GM23338 (cell line): ENCODE data around the gene DELE1. TPM values are rescaled to one million over a fixed set of nuclear protein-coding genes. Genes with fewer than 3 reads are reported as not detected.

Source experiments
- ATAC-seq: fragments of 200-7000 bp; cut with Tn5 transposase; 3 replicates; pipeline ENCODE4 v1.9.1; 2020
- DNase-seq: peaks from one replicate; pipeline ENCODE4 v3.0.0-alpha.2; 2015; ENCODE audit warnings: low spot score
- H2AFZ ChIP-seq: fragments of 200-600 bp; sonication (generic); 2 replicates; pipeline ENCODE4 v1.8.0; 2016; ENCODE audit warnings: antibody characterized with exemption, mild to moderate bottlenecking, moderate library complexity
- H3F3A ChIP-seq: fragments of 200-600 bp; sonication (generic); replicated peaks from 2 replicates; pipeline ENCODE4 v1.8.0; 2017; ENCODE audit warnings: antibody characterized with exemption, mixed run types, low read depth
- H3K27ac ChIP-seq: fragments of 200-600 bp; sonication (generic); 2 replicates; pipeline ENCODE4 v1.6.1; 2016; ENCODE audit warnings: low read depth
- H3K27me3 ChIP-seq: fragments of 200-600 bp; sonication (generic); 2 replicates; pipeline ENCODE4 v1.8.0; 2016; ENCODE audit warnings: mild to moderate bottlenecking, mixed run types, moderate library complexity; ENCODE audit not compliant: insufficient read depth
- H3K36me3 ChIP-seq: fragments of 200-600 bp; sonication (generic); 2 replicates; pipeline ENCODE4 v1.8.0; 2016; ENCODE audit warnings: mild to moderate bottlenecking; ENCODE audit not compliant: insufficient read depth
- H3K4me1 ChIP-seq: fragments of 200-600 bp; sonication (generic); 2 replicates; pipeline ENCODE4 v1.8.0; 2016; ENCODE audit warnings: mild to moderate bottlenecking, moderate library complexity; ENCODE audit not compliant: insufficient read depth
- H3K4me2 ChIP-seq: fragments of 200-600 bp; sonication (generic); 2 replicates; pipeline ENCODE4 v1.7.1; 2017; ENCODE audit warnings: mixed run types
- H3K4me3 ChIP-seq: fragments of 200-600 bp; sonication (generic); 2 replicates; pipeline ENCODE4 v1.6.1; 2016; ENCODE audit warnings: mixed run types
- H3K79me2 ChIP-seq: fragments of 200-600 bp; sonication (generic); replicated peaks from 2 replicates; pipeline ENCODE4 v1.8.0; 2017; ENCODE audit warnings: mild to moderate bottlenecking; ENCODE audit not compliant: insufficient read depth
- H3K9me2 ChIP-seq: fragments of 200-600 bp; sonication (generic); 2 replicates; pipeline ENCODE4 v1.8.0; 2017; ENCODE audit not compliant: insufficient read depth
- H4K20me1 ChIP-seq: fragments of 200-600 bp; sonication (generic); replicated peaks from 2 replicates; pipeline ENCODE4 v1.8.0; 2017; ENCODE audit warnings: mild to moderate bottlenecking; ENCODE audit not compliant: insufficient read depth
- H3K27ac Mint-ChIP-seq: 2 replicates; pipeline ENCODE4 v1.8.0; 2020; ENCODE audit warnings: inconsistent platforms, mild to moderate bottlenecking, moderate library complexity, mixed read lengths
- H3K27me3 Mint-ChIP-seq: 3 replicates; pipeline ENCODE4 v1.8.0; 2022; ENCODE audit warnings: low read depth, mild to moderate bottlenecking, moderate library complexity, mixed read lengths, inconsistent platforms; ENCODE audit not compliant: insufficient read depth, poor library complexity
- H3K36me3 Mint-ChIP-seq: 3 replicates; pipeline ENCODE4 v1.8.0; 2021; ENCODE audit warnings: low read depth, mild to moderate bottlenecking, inconsistent platforms, moderate library complexity, mixed read lengths
- H3K4me1 Mint-ChIP-seq: 3 replicates; pipeline ENCODE4 v1.8.0; 2020; ENCODE audit warnings: mild to moderate bottlenecking, inconsistent platforms, mixed read lengths
- H3K4me3 Mint-ChIP-seq: 3 replicates; pipeline ENCODE4 v1.8.0; 2021; ENCODE audit warnings: moderate library complexity, mild to moderate bottlenecking, inconsistent platforms, mixed read lengths
- H3K9me3 Mint-ChIP-seq: 3 replicates; pipeline ENCODE4 v1.8.0; 2020; ENCODE audit warnings: moderate library complexity, mild to moderate bottlenecking, inconsistent platforms, mixed read lengths
- EZH2phosphoT487 ChIP-seq: fragments of 200-600 bp; sonication (generic); IDR thresholded peaks from one replicate; pipeline ENCODE4 v1.8.1; 2018; ENCODE audit warnings: antibody characterized with exemption; ENCODE audit not compliant: unreplicated experiment
- JUNB ChIP-seq: IDR thresholded peaks from one replicate; pipeline ENCODE4 v1.6.1; 2016; ENCODE audit warnings: antibody characterized with exemption; ENCODE audit not compliant: unreplicated experiment
- NANOG ChIP-seq: IDR thresholded peaks from 2 replicates; pipeline ENCODE4 v1.6.1; 2016; ENCODE audit warnings: antibody characterized with exemption, borderline replicate concordance
- STAT1 ChIP-seq: IDR thresholded peaks from one replicate; pipeline ENCODE4 v1.6.1; 2016; ENCODE audit warnings: antibody characterized with exemption; ENCODE audit not compliant: unreplicated experiment
- ZNF114 ChIP-seq: fragments of 250-450 bp; sonication (Bioruptor Pico); IDR thresholded peaks from 2 replicates; pipeline ENCODE4 v1.5.0; 2020; ENCODE audit warnings: mild to moderate bottlenecking, moderate library complexity
- ZNF331 ChIP-seq: fragments of 250-450 bp; sonication (Bioruptor Pico); IDR thresholded peaks from 2 replicates; pipeline ENCODE4 v1.5.0; 2020; ENCODE audit warnings: low read depth, mild to moderate bottlenecking, moderate library complexity
- polyA plus RNA-seq: library from polyadenylated mRNA; unstranded; fragments of >200 nt; fragmentation: Nextera tagmentation; extraction: Ambion mirVana; gene quantifications from 2 replicates; pipeline ENCODE4 v1.2.1, GENCODE V29; 2016
- total RNA-seq: library from RNA; depleted of rRNA; stranded (reverse); fragments of >200 nt; shearing (Covaris generic); gene quantifications from 2 replicates; pipeline ENCODE4 v1.2.3, GENCODE V29; 2014
- TF ChIP-seq, protein P1 (sequence below): fragments of 250-450 bp; sonication (Bioruptor Pico); IDR thresholded peaks from 2 replicates; pipeline ENCODE4 v1.5.0; 2020; ENCODE audit warnings: mild to moderate bottlenecking, moderate library complexity
- TF ChIP-seq, protein P2 (sequence below): IDR thresholded peaks from 2 replicates; pipeline ENCODE4 v1.6.1; 2016; ENCODE audit warnings: antibody characterized with exemption
- TF ChIP-seq, protein P3 (sequence below): IDR thresholded peaks from one replicate; pipeline ENCODE4 v1.6.1; 2018; ENCODE audit warnings: antibody characterized with exemption; ENCODE audit not compliant: unreplicated experiment
- TF ChIP-seq, protein P4 (sequence below), 2 experiments: fragments of 200-600 bp in 1 of 2; sonication (generic) in 1 of 2; conservative IDR thresholded peaks; 2 replicates each; pipeline versions ENCODE4 v1.5.1 to v1.6.1; 2016 to 2017; ENCODE audit warnings: antibody characterized with exemption in 2 of 2, low read depth in 2 of 2, mild to moderate bottlenecking in 2 of 2, moderate library complexity in 1 of 2

Gene DELE1
- total and polyA plus RNA-seq, 2 experiments from 2014 or later: 26.9 to 62.2 TPM

DNA sequence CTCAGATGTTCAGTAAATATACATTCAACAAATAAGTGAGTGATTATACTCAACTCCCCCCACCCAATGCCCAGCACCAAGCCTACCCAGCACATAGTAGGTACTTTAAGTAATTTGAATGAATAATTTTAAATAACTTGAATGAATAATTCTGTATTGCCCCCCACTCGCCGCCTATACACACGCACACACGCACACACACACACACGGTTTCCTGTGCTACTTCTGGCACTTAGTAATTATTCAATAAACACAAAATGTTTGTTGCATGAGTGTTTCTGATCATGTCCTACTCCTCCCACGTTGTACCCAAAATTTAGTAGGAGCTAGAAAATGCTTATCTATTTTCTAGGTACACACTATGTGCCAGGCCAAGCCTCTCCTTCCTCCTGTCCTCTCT lies 18.1 kb downstream of the DELE1 start (continued):
- TF ChIP-seq, protein P1, sequence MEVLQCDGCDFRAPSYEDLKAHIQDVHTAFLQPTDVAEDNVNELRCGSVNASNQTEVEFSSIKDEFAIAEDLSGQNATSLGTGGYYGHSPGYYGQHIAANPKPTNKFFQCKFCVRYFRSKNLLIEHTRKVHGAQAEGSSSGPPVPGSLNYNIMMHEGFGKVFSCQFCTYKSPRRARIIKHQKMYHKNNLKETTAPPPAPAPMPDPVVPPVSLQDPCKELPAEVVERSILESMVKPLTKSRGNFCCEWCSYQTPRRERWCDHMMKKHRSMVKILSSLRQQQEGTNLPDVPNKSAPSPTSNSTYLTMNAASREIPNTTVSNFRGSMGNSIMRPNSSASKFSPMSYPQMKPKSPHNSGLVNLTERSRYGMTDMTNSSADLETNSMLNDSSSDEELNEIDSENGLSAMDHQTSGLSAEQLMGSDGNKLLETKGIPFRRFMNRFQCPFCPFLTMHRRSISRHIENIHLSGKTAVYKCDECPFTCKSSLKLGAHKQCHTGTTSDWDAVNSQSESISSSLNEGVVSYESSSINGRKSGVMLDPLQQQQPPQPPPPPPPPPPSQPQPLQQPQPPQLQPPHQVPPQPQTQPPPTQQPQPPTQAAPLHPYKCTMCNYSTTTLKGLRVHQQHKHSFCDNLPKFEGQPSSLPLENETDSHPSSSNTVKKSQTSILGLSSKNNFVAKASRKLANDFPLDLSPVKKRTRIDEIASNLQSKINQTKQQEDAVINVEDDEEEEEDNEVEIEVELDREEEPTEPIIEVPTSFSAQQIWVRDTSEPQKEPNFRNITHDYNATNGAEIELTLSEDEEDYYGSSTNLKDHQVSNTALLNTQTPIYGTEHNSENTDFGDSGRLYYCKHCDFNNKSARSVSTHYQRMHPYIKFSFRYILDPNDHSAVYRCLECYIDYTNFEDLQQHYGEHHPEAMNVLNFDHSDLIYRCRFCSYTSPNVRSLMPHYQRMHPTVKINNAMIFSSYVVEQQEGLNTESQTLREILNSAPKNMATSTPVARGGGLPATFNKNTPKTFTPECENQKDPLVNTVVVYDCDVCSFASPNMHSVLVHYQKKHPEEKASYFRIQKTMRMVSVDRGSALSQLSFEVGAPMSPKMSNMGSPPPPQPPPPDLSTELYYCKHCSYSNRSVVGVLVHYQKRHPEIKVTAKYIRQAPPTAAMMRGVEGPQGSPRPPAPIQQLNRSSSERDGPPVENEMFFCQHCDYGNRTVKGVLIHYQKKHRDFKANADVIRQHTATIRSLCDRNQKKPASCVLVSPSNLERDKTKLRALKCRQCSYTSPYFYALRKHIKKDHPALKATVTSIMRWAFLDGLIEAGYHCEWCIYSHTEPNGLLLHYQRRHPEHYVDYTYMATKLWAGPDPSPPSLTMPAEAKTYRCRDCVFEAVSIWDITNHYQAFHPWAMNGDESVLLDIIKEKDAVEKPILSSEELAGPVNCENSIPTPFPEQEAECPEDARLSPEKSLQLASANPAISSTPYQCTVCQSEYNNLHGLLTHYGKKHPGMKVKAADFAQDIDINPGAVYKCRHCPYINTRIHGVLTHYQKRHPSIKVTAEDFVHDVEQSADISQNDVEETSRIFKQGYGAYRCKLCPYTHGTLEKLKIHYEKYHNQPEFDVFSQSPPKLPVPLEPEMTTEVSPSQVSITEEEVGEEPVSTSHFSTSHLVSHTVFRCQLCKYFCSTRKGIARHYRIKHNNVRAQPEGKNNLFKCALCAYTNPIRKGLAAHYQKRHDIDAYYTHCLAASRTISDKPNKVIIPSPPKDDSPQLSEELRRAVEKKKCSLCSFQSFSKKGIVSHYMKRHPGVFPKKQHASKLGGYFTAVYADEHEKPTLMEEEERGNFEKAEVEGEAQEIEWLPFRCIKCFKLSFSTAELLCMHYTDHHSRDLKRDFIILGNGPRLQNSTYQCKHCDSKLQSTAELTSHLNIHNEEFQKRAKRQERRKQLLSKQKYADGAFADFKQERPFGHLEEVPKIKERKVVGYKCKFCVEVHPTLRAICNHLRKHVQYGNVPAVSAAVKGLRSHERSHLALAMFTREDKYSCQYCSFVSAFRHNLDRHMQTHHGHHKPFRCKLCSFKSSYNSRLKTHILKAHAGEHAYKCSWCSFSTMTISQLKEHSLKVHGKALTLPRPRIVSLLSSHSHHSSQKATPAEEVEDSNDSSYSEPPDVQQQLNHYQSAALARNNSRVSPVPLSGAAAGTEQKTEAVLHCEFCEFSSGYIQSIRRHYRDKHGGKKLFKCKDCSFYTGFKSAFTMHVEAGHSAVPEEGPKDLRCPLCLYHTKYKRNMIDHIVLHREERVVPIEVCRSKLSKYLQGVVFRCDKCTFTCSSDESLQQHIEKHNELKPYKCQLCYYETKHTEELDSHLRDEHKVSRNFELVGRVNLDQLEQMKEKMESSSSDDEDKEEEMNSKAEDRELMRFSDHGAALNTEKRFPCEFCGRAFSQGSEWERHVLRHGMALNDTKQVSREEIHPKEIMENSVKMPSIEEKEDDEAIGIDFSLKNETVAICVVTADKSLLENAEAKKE (CRISPR knock-in tag): no peak
- TF ChIP-seq, protein P2, sequence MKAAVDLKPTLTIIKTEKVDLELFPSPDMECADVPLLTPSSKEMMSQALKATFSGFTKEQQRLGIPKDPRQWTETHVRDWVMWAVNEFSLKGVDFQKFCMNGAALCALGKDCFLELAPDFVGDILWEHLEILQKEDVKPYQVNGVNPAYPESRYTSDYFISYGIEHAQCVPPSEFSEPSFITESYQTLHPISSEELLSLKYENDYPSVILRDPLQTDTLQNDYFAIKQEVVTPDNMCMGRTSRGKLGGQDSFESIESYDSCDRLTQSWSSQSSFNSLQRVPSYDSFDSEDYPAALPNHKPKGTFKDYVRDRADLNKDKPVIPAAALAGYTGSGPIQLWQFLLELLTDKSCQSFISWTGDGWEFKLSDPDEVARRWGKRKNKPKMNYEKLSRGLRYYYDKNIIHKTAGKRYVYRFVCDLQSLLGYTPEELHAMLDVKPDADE: no peak

DNA sequence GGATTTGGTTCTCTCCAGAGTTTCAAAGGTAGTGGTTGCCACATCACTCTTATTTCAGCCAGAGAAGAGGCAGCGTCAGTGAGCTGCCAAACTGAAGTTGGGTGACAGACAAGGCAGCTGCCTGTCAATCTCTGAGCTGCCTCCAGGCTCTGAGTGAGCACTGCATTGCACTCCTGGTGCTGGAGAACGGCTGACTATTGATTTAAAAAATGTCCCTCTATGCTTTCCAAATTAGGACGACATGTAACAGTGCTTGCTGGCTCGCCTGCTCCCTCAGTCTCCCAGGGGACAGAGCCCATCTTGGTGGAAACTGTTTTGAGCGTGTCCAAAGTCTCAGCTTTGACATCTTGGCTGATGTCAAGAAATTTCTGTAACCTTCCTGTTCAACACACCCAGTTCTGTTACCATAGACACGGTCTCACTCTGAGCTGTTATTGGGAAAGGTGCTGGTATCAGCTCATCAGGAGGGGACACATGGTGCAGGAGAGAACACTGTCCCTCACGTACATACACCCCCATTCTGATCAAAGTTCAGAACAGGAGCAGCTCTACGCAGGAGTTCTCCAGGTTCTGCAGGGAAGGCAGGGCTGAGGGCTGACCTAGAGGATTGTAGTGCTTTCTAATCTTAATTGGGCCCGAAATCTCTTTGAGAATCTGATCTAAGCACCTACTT lies 18.6 kb downstream of the DELE1 start:
- H3K4me1 Mint-ChIP-seq: peaks cover 21% of the 10 kb centered on the region
- Histone ChIP-seq H3K36me3 (peaks cover 15% of the 10 kb centered on the region; the same call in 1 of the 2 replicates), H3K27me3 (no peaks in the 10 kb centered on the region), H3K4me2 (no peak overlapping the region), H3K79me2 (no peaks in the 10 kb centered on the region), H4K20me1 (no peaks in the 10 kb centered on the region), H3F3A (peaks cover 10% of the 10 kb centered on the region; the same call in 1 of the 2 replicates), H3K27ac (no peak overlapping the region), H2AFZ (no peak overlapping the region), H3K4me1 (peaks cover 7% of the 10 kb centered on the region; the same call in 1 of the 2 replicates), H3K9me2 (no peaks in the 10 kb centered on the region), H3K4me3 (no peak overlapping the region)
- no peaks in the 10 kb centered on the region for H3K9me3 Mint-ChIP-seq
- H3K27me3 Mint-ChIP-seq: peaks cover 4% of the 10 kb centered on the region
- ATAC-seq (no peak), DNase-seq (no peak)
- H3K27ac Mint-ChIP-seq: no peak overlapping the region
- H3K36me3 Mint-ChIP-seq: peaks cover 24% of the 10 kb centered on the region; the same call in 2 of the 3 replicates
- no peak overlapping the region for H3K4me3 Mint-ChIP-seq
- no peak for TF ChIP-seq NANOG
- TF ChIP-seq, protein P3, sequence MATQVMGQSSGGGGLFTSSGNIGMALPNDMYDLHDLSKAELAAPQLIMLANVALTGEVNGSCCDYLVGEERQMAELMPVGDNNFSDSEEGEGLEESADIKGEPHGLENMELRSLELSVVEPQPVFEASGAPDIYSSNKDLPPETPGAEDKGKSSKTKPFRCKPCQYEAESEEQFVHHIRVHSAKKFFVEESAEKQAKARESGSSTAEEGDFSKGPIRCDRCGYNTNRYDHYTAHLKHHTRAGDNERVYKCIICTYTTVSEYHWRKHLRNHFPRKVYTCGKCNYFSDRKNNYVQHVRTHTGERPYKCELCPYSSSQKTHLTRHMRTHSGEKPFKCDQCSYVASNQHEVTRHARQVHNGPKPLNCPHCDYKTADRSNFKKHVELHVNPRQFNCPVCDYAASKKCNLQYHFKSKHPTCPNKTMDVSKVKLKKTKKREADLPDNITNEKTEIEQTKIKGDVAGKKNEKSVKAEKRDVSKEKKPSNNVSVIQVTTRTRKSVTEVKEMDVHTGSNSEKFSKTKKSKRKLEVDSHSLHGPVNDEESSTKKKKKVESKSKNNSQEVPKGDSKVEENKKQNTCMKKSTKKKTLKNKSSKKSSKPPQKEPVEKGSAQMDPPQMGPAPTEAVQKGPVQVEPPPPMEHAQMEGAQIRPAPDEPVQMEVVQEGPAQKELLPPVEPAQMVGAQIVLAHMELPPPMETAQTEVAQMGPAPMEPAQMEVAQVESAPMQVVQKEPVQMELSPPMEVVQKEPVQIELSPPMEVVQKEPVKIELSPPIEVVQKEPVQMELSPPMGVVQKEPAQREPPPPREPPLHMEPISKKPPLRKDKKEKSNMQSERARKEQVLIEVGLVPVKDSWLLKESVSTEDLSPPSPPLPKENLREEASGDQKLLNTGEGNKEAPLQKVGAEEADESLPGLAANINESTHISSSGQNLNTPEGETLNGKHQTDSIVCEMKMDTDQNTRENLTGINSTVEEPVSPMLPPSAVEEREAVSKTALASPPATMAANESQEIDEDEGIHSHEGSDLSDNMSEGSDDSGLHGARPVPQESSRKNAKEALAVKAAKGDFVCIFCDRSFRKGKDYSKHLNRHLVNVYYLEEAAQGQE: no peak
- TF ChIP-seq ZNF114 (CRISPR knock-in tag): no peak
- TF ChIP-seq EZH2phosphoT487: no peak
- no peak for TF ChIP-seq STAT1
- TF ChIP-seq JUNB: no peak
- TF ChIP-seq, protein P4, sequence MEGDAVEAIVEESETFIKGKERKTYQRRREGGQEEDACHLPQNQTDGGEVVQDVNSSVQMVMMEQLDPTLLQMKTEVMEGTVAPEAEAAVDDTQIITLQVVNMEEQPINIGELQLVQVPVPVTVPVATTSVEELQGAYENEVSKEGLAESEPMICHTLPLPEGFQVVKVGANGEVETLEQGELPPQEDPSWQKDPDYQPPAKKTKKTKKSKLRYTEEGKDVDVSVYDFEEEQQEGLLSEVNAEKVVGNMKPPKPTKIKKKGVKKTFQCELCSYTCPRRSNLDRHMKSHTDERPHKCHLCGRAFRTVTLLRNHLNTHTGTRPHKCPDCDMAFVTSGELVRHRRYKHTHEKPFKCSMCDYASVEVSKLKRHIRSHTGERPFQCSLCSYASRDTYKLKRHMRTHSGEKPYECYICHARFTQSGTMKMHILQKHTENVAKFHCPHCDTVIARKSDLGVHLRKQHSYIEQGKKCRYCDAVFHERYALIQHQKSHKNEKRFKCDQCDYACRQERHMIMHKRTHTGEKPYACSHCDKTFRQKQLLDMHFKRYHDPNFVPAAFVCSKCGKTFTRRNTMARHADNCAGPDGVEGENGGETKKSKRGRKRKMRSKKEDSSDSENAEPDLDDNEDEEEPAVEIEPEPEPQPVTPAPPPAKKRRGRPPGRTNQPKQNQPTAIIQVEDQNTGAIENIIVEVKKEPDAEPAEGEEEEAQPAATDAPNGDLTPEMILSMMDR (conservative IDR thresholded peaks at IDR 0.05; ENCODE audit: low read depth in 2 of 2): no peak
- no peak for TF ChIP-seq ZNF331 (CRISPR knock-in tag)
- TF ChIP-seq, protein P2: no peak
